Measurements from ENCODE around the gene ABCB9.

Gene ABCB9

GRCh38 chr12:122981587-122982476, 15.6 kb upstream of the ABCB9 start:
- DNase-seq (ENCODE audit: low spot score) = no peak

- no peak for DNase-seq (ENCODE audit: low spot score)
Measured at GRCh38 chr12:122981036-122981471, 14.8 kb upstream of the ABCB9 start.

GRCh38 chr12:122980183-122981035, 14.1 kb upstream of the ABCB9 start, which contains the start of gene ARL6IP4:
Gene ARL6IP4, plus strand, starts transcription at chr12:122980681. Its CDS starts 459 bp downstream, at chr12:122981140.
- peak; percentile 31 for DNase-seq (ENCODE audit: low spot score)

- DNase-seq (ENCODE audit: low spot score) = no peak
Measured at GRCh38 chr12:122979908-122980182, 13.6 kb upstream of the ABCB9 start.

GRCh38 chr12:122979001-122979907, 13.0 kb upstream of the ABCB9 start:
- DNase-seq (ENCODE audit: low spot score) = no peak

- DNase-seq (ENCODE audit: low spot score) = no peak
Measured at GRCh38 chr12:122978507-122978955, 12.3 kb upstream of the ABCB9 start.

- DNase-seq (ENCODE audit: low spot score) = no peak
Measured at GRCh38 chr12:122977655-122978392, 11.6 kb upstream of the ABCB9 start.

- no peak for DNase-seq (ENCODE audit: low spot score)
Measured at GRCh38 chr12:122977153-122977552, 10.9 kb upstream of the ABCB9 start.

GRCh38 chr12:122976648-122976975, 10.3 kb upstream of the ABCB9 start:
- no peak for DNase-seq (ENCODE audit: low spot score)

- DNase-seq (ENCODE audit: low spot score) = peak; percentile 77
Measured at GRCh38 chr12:122975790-122976647, 9.8 kb upstream of the ABCB9 start.

- peak; percentile 92 for DNase-seq (ENCODE audit: low spot score)
Measured at GRCh38 chr12:122974892-122975789, 8.9 kb upstream of the ABCB9 start, which contains the start of gene OGFOD2. Gene OGFOD2, plus strand, starts transcription at chr12:122975244. Its CDS starts 8 bp downstream, at chr12:122975252.

- peak; percentile 99 for DNase-seq (ENCODE audit: low spot score)
Measured at GRCh38 chr12:122974274-122974891, 8.1 kb upstream of the ABCB9 start.

GRCh38 chr12:122969676-122970075, 3.4 kb upstream of the ABCB9 start:
- no peak for DNase-seq (ENCODE audit: low spot score)

GRCh38 chr12:122968104-122968503, 1.8 kb upstream of the ABCB9 start:
- no peak for DNase-seq (ENCODE audit: low spot score)

- DNase-seq (ENCODE audit: low spot score) = no peak
Measured at GRCh38 chr12:122966743-122967550, 684 bp upstream of the ABCB9 start.

GRCh38 chr12:122965321-122965751, 927 bp downstream of the ABCB9 start:
- no peak for DNase-seq (ENCODE audit: low spot score)

GRCh38 chr12:122964439-122965257, 1.6 kb downstream of the ABCB9 start:
- peak; percentile 14 for DNase-seq (ENCODE audit: low spot score)

All from hematopoietic multipotent progenitor cell treated with erythropoietin and hydrocortisone succinate and interleukin-3 and kit ligand, for 17 days (in vitro differentiated cells).